Measurements from ENCODE around the gene CIAPIN1.

CIAPIN1 gene

DNA sequence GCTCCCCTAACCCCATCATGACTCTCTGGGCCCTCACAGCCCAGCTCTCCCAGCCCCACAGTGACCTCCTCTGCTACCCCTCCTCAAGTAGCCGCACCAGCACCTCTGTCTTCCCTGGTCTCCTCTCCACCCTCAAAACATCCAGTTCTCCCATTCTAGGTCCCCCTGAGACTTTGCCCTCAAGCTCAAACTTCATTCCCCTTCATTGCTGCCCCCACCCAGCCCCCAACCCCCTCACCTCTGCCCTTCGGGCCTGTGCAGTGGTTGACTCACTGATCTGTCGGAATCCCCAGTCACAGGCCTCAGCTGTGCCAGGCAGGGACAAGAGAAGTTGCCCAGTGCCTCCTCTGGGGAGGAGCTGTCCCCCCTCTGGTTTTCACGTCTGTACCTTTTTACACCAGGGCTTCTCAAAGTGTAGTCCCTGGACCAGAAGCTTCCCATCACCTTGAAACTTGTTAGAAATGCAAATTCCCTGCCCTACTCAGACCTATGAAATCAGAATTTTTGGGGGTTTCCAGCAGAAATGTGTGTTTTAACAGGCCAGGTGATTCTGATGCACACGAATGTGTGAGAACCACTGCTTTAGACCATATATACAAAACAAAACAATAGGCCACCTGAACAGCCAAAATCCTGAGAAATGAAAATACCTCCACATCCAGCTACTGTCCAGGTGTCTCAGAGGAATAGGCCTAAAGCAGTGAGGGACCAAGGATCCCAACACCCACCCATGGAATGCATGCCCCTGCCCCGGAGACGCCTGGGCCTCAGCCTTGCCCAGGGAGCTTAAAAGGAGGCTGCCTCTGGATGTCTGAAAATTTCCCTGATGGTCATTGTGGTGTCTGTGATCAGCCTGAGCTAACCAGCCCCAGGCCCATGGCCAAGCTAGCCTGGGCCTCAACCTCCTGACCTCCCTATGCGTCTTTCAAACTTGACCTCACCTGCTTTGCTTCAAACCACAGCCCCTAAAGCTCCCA, 40.0 kb upstream of the CIAPIN1 start:
- Histone ChIP-seq H3K9ac (ENCODE audit: low read length) (no peak overlapping the region), H3K4me3 (ENCODE audit: insufficient read depth, low read length, poor library complexity, severe bottlenecking) (no peak overlapping the region), H3K9me2 (replicated peaks; ENCODE audit: insufficient read depth, low read length) (no peaks in the 10 kb centered on the region), H3F3A (ENCODE audit: insufficient read depth) (no peaks in the 10 kb centered on the region), H3K79me2 (ENCODE audit: insufficient read depth, low read length) (no peaks in the 10 kb centered on the region), H3K27ac (ENCODE audit: low read depth, low read length) (no peak overlapping the region), H3K4me2 (ENCODE audit: low read depth, low read length, poor library complexity, severe bottlenecking) (no peak overlapping the region), H3K9me3 (ENCODE audit: insufficient read depth, low read length) (no peaks in the 10 kb centered on the region), H3K36me3 (ENCODE audit: low read length) (no peaks in the 10 kb centered on the region), H2AFZ (ENCODE audit: low read depth, low read length, severe bottlenecking) (no peak overlapping the region), H4K20me1 (ENCODE audit: low read depth, low read length) (no peaks in the 10 kb centered on the region), H3K27me3 (ENCODE audit: low read length) (no peaks in the 10 kb centered on the region)
- TF ChIP-seq, protein P1, sequence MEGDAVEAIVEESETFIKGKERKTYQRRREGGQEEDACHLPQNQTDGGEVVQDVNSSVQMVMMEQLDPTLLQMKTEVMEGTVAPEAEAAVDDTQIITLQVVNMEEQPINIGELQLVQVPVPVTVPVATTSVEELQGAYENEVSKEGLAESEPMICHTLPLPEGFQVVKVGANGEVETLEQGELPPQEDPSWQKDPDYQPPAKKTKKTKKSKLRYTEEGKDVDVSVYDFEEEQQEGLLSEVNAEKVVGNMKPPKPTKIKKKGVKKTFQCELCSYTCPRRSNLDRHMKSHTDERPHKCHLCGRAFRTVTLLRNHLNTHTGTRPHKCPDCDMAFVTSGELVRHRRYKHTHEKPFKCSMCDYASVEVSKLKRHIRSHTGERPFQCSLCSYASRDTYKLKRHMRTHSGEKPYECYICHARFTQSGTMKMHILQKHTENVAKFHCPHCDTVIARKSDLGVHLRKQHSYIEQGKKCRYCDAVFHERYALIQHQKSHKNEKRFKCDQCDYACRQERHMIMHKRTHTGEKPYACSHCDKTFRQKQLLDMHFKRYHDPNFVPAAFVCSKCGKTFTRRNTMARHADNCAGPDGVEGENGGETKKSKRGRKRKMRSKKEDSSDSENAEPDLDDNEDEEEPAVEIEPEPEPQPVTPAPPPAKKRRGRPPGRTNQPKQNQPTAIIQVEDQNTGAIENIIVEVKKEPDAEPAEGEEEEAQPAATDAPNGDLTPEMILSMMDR (IDR thresholded peaks at IDR 0.05; ENCODE audit: insufficient read depth, low read length, poor library complexity, severe bottlenecking), result no peak
- no peak for TF ChIP-seq EZH2phosphoT487 (conservative IDR thresholded peaks at IDR 0.05; ENCODE audit: low read length)

DNA sequence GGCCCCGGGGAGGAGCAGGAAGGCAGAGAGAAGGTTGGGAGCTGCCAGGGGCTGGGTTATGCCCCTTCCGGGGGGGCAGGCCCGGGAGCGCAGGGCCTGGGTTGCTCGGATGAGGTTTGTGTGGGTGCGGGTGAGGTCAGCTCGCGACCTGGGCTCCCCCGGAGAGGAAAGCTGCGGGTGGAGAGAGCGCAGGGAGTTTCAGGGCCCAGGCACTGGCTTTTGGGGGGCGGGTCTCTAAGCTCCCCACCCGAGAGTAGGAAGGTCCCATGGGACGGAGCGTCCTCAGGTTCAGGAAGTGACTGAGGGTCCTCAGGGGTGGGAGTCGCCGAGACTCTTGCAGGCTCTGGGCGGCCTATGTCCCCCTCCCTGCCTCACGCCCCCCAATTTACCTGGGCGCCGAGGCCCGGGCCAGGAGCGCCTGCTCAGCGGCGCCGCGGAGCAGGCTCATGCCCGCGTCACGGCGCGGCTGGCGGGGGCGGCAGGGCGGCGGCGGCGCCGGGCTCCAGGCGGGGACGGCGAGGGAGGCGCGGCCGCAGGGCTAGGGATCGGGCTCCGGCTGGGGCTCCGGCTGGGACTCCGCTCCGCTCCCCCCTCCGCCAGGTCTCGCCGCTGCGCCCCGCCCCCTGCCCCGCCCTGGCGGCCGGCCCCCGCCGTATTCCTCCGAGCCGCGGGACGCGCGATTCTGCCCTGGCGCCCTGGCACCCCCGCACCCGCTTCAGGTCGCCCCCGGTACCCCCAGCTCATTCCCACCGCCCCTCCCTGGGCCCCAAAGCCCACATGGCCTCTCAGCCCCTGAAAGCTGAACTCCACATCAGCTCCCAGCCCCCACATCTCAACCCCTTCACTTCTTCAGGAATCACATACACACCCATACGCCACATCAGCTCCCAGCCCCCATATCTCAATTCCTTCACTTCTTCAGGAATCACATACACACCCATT, 39.0 kb upstream of the CIAPIN1 start, which contains the start of gene DOK4:
Gene DOK4 (minus strand): TSS at position 578 of the 942 bp plus-strand sequence. CDS start 6,986 bp downstream, outside the sequence.
- Histone ChIP-seq H3K4me3 (ENCODE audit: insufficient read depth, low read length, poor library complexity, severe bottlenecking) (peak within 1 kb of the TSS; percentile 40), H3K9me3 (ENCODE audit: insufficient read depth, low read length) (no peaks in the 10 kb centered on the region), H3K79me2 (ENCODE audit: insufficient read depth, low read length) (no peaks in the 10 kb centered on the region), H2AFZ (ENCODE audit: low read depth, low read length, severe bottlenecking) (no peak within 1 kb of the TSS), H3K36me3 (ENCODE audit: low read length) (no peaks in the 10 kb centered on the region), H3K27ac (ENCODE audit: low read depth, low read length) (no peak within 1 kb of the TSS), H3F3A (ENCODE audit: insufficient read depth) (no peaks in the 10 kb centered on the region), H4K20me1 (ENCODE audit: low read depth, low read length) (no peaks in the 10 kb centered on the region), H3K9ac (ENCODE audit: low read length) (no peak within 1 kb of the TSS), H3K9me2 (replicated peaks; ENCODE audit: insufficient read depth, low read length) (no peaks in the 10 kb centered on the region), H3K4me2 (ENCODE audit: low read depth, low read length, poor library complexity, severe bottlenecking) (peak within 1 kb of the TSS; percentile 48), H3K27me3 (ENCODE audit: low read length) (no peaks in the 10 kb centered on the region)
- no peak for TF ChIP-seq EZH2phosphoT487 (conservative IDR thresholded peaks at IDR 0.05; ENCODE audit: low read length)
- TF ChIP-seq, protein P1 (IDR thresholded peaks at IDR 0.05; ENCODE audit: insufficient read depth, low read length, poor library complexity, severe bottlenecking), result no peak

DNA sequence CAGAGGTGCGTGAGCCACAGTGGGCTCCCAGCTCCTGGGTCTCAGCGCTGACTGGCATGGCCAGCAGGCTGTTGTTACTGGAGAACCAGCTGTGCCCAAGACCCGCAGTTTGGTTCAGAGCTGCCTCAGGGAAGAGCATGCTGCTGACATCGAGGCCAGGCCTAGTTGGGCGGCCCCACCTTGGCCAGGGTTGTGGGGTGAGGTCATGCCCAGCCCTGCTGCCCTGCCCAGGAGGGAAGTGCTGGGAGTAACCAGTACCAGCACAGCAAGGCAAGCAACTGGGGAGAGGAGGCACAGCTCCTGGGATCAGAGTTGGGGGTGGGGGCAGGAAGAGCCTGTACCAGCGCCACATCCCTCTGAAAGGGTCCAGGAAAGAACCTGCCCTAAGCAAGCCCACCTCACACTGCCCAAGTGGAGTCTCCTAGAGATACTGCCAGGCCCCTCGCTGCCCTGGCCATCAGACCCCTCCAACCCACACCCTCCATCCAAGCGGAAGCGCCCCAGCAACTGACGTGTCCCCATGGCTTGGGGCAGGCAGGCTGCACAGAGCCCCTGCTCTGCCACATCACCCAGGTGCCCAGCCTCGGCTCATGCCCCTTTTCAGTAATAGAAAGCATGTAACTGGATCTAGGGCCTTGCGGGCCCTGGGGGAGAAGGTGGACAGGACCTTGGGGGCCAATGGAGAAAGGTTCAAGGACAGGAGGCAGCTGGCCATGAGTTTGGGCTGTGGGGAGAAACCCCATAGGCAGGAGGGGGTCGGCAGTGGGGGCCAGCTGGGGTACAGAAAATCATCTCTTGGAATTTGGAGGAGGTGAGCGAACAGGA, 38.1 kb upstream of the CIAPIN1 start:
- H3K79me2 ChIP-seq (ENCODE audit: insufficient read depth, low read length), result no peaks in the 10 kb centered on the region
- no peaks in the 10 kb centered on the region for H3K9me3 ChIP-seq (ENCODE audit: insufficient read depth, low read length)
- no peaks in the 10 kb centered on the region for H3K9me2 ChIP-seq (replicated peaks; ENCODE audit: insufficient read depth, low read length)
- no peaks in the 10 kb centered on the region for H4K20me1 ChIP-seq (ENCODE audit: low read depth, low read length)
- H3K36me3 ChIP-seq (ENCODE audit: low read length), result no peaks in the 10 kb centered on the region
- H3F3A ChIP-seq (ENCODE audit: insufficient read depth), result no peaks in the 10 kb centered on the region
- H3K27ac ChIP-seq (ENCODE audit: low read depth, low read length), result no peak overlapping the region
- H2AFZ ChIP-seq (ENCODE audit: low read depth, low read length, severe bottlenecking), result no peak overlapping the region
- H3K4me2 ChIP-seq (ENCODE audit: low read depth, low read length, poor library complexity, severe bottlenecking), result peak overlapping the region; percentile 48
- H3K27me3 ChIP-seq (ENCODE audit: low read length), result no peaks in the 10 kb centered on the region
- H3K4me3 ChIP-seq (ENCODE audit: insufficient read depth, low read length, poor library complexity, severe bottlenecking), result no peak overlapping the region
- H3K9ac ChIP-seq (ENCODE audit: low read length), result no peak overlapping the region
- TF ChIP-seq, protein P1 (IDR thresholded peaks at IDR 0.05; ENCODE audit: insufficient read depth, low read length, poor library complexity, severe bottlenecking), result no peak
- TF ChIP-seq EZH2phosphoT487 (conservative IDR thresholded peaks at IDR 0.05; ENCODE audit: low read length), result no peak
